Chondrocyte (in vitro differentiated cells): ENCODE measurements around the gene TMTC2. TPM values are rescaled to one million over a fixed set of nuclear protein-coding genes. Genes with fewer than 3 reads are reported as not detected.
"Not testable (repeated sequence)": the region's sequence is repeated elsewhere in the genome, so short reads cannot be mapped to it uniquely, and the experiment has no call there.

Experiments
- DNase-seq: peaks from one replicate; pipeline ENCODE4 v3.0.0; 2021; ENCODE audit warnings: mixed read lengths, low spot score
- H3K27ac Mint-ChIP-seq: one replicate; pipeline ENCODE4 v1.8.0; 2021; ENCODE audit warnings: mild to moderate bottlenecking, moderate library complexity, mixed read lengths; ENCODE audit not compliant: unreplicated experiment
- H3K27me3 Mint-ChIP-seq: 2 replicates; pipeline ENCODE4 v1.8.0; 2021; ENCODE audit warnings: low read depth, mixed read lengths
- H3K36me3 Mint-ChIP-seq: 2 replicates; pipeline ENCODE4 v1.8.0; 2021; ENCODE audit warnings: low read depth, mixed read lengths
- H3K4me1 Mint-ChIP-seq: 2 replicates; pipeline ENCODE4 v1.8.0; 2021; ENCODE audit warnings: low read depth, mild to moderate bottlenecking, mixed read lengths
- H3K4me3 Mint-ChIP-seq: one replicate; pipeline ENCODE4 v1.8.0; 2021; ENCODE audit warnings: mild to moderate bottlenecking, moderate library complexity, mixed read lengths; ENCODE audit not compliant: unreplicated experiment
- H3K9me3 Mint-ChIP-seq: 2 replicates; pipeline ENCODE4 v1.8.0; 2021; ENCODE audit warnings: low read depth, mixed read lengths
- total RNA-seq: library from RNA; stranded (reverse); gene quantifications from 3 replicates; pipeline ENCODE4 v1.2.1, GENCODE V29; 2021
- TF ChIP-seq, protein P1 (sequence below): fragments of 200-600 bp; sonication (generic); IDR thresholded peaks from 2 replicates; pipeline ENCODE4 v1.5.0; 2021; ENCODE audit warnings: antibody characterized with exemption, mild to moderate bottlenecking, moderate library complexity

TMTC2 gene
- total RNA-seq, 1 donor from 2014 or later, result 1.4 TPM

DNA sequence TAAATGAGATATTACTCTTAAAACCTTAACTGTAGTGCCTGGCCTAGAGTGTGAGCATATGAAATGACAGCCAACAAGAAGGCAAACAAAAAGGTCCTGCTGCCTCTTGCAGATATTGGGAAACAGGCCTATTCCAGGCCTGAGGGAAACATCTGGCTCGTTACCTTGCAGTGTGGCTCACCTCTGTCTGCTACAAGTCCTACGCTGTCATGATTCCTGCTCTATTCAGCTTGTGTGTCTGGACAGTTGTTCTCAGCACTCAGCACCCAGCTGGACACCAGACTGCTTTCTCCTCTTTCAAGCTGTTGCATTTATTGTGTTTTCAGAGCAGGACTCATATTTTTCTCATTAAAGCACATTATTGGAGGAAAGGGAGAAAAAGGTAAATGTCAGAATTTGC, 113.5 kb downstream of the TMTC2 start:
- no peak overlapping the region for H3K4me3 Mint-ChIP-seq
- H3K27ac Mint-ChIP-seq, result no peak overlapping the region
- peaks cover 3% of the 10 kb centered on the region for H3K9me3 Mint-ChIP-seq
- TF ChIP-seq, protein P1, sequence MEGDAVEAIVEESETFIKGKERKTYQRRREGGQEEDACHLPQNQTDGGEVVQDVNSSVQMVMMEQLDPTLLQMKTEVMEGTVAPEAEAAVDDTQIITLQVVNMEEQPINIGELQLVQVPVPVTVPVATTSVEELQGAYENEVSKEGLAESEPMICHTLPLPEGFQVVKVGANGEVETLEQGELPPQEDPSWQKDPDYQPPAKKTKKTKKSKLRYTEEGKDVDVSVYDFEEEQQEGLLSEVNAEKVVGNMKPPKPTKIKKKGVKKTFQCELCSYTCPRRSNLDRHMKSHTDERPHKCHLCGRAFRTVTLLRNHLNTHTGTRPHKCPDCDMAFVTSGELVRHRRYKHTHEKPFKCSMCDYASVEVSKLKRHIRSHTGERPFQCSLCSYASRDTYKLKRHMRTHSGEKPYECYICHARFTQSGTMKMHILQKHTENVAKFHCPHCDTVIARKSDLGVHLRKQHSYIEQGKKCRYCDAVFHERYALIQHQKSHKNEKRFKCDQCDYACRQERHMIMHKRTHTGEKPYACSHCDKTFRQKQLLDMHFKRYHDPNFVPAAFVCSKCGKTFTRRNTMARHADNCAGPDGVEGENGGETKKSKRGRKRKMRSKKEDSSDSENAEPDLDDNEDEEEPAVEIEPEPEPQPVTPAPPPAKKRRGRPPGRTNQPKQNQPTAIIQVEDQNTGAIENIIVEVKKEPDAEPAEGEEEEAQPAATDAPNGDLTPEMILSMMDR, result no peak
- H3K27me3 Mint-ChIP-seq, result no peaks in the 10 kb centered on the region
- DNase-seq, result no peak
- H3K36me3 Mint-ChIP-seq, result no peaks in the 10 kb centered on the region
- H3K4me1 Mint-ChIP-seq, result peaks cover 2% of the 10 kb centered on the region

DNA sequence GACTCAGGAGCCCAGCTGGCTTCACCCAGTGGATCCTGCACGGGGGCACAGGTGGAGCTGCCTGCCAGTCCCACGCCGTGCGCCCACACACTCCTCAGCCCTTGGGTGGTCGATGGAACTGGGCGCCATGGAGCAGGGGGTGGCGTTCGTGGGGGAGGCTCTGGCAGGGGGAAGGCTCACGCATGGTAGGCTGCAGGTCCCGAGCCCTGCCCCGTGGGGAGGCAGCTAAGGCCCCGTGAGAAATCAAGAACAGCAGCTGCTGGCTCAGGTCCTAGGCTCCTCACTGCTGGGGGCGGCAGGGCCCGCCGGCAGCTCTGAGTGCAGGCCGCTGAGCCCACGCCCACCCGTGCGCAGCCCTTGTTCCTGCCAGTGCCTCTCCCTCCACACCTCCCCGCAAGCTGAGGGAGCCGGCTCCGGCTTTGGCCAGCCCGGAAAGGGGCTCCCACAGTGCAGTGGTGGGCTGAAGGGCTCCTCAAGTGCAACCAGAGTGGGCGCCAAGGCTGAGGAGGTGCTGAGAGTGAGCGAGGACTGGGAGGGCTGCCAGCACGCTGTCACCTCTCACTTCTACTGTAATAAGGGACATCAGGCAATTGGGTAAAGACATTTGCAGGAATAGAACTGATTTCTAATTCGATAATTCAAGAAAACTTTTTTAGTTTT, 115.4 kb downstream of the TMTC2 start:
- TF ChIP-seq, protein P1, result no peak
- no peak for DNase-seq
- no peak overlapping the region for H3K4me3 Mint-ChIP-seq
- H3K9me3 Mint-ChIP-seq, result peaks cover 3% of the 10 kb centered on the region
- no peaks in the 10 kb centered on the region for H3K36me3 Mint-ChIP-seq
- no peak overlapping the region for H3K27ac Mint-ChIP-seq
- peaks cover 2% of the 10 kb centered on the region for H3K4me1 Mint-ChIP-seq
- H3K27me3 Mint-ChIP-seq, result no peaks in the 10 kb centered on the region

DNA sequence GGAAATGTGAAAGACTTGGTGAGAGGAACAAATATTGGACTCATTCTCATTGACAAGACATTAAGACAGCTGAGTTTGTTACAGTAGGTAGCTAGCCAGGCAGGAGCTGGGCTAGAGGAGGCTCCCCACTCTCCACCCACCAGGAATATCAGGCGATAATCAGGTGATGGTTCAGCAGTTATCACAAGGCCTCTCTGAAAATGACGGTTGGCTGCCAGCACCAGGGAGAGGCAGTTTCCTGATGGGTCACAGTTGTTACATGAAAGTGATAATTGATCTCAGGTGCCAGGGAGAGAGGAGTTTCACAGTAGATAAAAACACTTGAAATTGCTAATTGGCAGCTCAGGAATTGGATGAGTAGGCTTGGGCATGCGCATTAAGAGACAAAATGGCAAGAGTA, 116.5 kb downstream of the TMTC2 start:
- Mint-ChIP-seq H3K4me1 (peaks cover 2% of the 10 kb centered on the region), H3K27ac (no peak overlapping the region), H3K9me3 (peaks cover 3% of the 10 kb centered on the region), H3K36me3 (no peaks in the 10 kb centered on the region), H3K4me3 (no peak overlapping the region), H3K27me3 (no peaks in the 10 kb centered on the region)
- no peak for DNase-seq
- TF ChIP-seq, protein P1, result no peak

DNA sequence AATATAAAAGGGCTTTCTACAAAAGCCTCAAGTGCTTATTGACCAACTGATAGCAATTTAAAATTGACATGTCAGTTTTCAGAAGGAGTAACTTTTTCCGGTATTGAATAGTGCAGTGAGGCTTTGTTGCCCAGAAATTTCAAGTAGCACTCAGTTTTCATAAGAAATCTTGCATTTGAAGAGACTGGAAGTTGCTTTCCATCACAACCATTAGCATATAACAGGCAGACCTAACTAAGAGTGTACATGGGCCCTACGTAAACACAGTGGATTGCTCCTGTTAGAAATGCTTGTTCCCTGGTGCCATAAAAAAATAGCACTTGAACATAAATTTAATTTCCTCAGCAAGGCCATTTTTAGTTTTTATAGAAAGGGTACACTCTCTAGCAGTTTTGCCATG, 117.9 kb downstream of the TMTC2 start:
- Mint-ChIP-seq H3K27ac (no peak overlapping the region), H3K36me3 (no peaks in the 10 kb centered on the region), H3K4me1 (peaks cover 2% of the 10 kb centered on the region), H3K4me3 (no peak overlapping the region), H3K9me3 (peaks cover 3% of the 10 kb centered on the region), H3K27me3 (no peaks in the 10 kb centered on the region)
- TF ChIP-seq, protein P1, result no peak
- DNase-seq, result no peak

DNA sequence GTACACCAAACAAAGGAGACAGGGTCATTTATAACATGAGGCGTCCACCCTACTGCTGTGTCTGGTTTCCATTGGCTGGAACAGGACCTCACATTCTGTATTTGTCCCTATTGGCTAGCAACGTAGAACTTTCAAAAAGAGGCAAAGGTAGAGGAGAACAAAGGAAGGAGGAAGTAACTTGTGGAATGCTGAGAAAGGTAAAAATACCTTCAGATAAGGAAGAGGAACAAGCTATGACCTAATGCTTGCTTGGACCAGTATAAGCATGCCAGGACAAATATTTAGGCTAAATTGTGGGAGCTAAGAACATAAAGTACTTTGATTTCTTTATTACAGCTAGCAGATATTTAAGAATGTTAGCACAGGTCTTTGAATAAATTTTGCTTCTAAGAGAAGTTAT, 118.3 kb downstream of the TMTC2 start:
- H3K27me3 Mint-ChIP-seq, H3K4me3 Mint-ChIP-seq, DNase-seq, H3K36me3 Mint-ChIP-seq, H3K4me1 Mint-ChIP-seq, H3K9me3 Mint-ChIP-seq, H3K27ac Mint-ChIP-seq: not testable (repeated sequence)

DNA sequence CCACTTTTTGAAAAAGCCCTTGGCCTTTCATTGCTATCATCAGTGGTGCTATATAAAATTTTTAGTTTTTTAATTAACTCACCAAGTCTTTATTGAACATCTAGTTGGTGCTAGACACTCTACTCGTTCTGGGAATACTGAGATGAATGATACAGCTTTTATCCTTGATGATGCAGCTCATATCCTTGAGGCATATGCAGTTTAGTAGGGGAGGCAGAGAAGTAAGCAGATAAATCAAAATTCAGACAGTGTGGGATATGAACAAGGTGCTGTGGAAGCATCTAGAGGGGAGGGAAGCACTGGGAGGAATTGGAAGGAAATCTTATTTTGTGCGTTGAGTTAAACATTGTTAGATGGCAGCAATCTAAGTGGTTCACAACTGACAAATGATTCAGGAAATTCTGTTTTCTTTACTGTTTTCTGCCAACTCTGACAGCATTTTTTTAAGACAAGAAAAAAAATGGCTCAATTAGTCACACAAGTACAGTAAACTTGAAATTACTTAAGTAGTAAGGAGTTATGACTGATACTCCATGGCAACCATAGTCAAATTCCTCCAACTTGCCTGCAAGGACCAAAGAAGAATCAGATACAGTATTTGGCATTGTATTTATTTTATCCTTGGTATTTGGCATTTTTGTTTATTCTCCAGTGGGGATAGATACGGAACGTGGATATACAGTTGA, 119.2 kb downstream of the TMTC2 start:
- TF ChIP-seq, protein P1, result no peak
- H3K36me3 Mint-ChIP-seq, result no peaks in the 10 kb centered on the region
- H3K4me3 Mint-ChIP-seq, result no peak overlapping the region
- H3K27ac Mint-ChIP-seq, result no peak overlapping the region
- peaks cover 2% of the 10 kb centered on the region for H3K4me1 Mint-ChIP-seq
- peaks cover 3% of the 10 kb centered on the region for H3K9me3 Mint-ChIP-seq
- no peaks in the 10 kb centered on the region for H3K27me3 Mint-ChIP-seq
- no peak for DNase-seq
